Measurements from ENCODE around the gene GPR65. TPM values are rescaled to one million over a fixed set of nuclear protein-coding genes. Genes with fewer than 3 reads are reported as not detected.

GPR65 gene
- total RNA-seq, 2 donors from 2014 or later = 0.57 to 0.73 TPM

DNA sequence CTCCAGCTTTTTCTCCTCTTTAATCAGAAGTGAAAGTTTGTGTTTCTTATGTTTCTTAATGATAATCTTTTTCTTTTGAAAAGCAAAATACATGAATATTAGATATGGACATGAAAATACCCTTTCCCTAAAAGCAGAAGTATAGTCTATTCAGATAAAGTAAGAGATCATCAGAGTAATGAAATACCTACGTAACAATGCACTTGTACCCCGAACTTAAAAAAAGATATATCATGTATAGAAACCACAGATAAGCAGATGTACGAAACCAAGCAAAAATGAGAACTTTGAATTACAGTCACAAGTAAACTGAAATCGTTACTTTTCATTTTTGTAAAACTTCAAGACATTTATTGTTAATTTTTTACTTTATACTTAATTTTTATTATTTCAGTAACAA lies 1.5 kb upstream of the GPR65 start:
- Histone ChIP-seq H3K27me3 (replicated peaks; ENCODE audit: insufficient read depth) (no peaks in the 10 kb centered on the region), H3K27ac (no peak overlapping the region), H3K4me3 (no peak overlapping the region), H3K4me1 (replicated peaks) (no peaks in the 10 kb centered on the region), H3K36me3 (no peaks in the 10 kb centered on the region), H3K9me3 (no peaks in the 10 kb centered on the region)
- 86% methylated on average over 4 of the region's 4 CpGs for WGBS
- no peak for DNase-seq (ENCODE audit: low spot score)
- intact Hi-C loops (cut with DNase I) = no loop called here
- TF ChIP-seq POLR2A (IDR thresholded peaks at IDR 0.05) = no peak

DNA sequence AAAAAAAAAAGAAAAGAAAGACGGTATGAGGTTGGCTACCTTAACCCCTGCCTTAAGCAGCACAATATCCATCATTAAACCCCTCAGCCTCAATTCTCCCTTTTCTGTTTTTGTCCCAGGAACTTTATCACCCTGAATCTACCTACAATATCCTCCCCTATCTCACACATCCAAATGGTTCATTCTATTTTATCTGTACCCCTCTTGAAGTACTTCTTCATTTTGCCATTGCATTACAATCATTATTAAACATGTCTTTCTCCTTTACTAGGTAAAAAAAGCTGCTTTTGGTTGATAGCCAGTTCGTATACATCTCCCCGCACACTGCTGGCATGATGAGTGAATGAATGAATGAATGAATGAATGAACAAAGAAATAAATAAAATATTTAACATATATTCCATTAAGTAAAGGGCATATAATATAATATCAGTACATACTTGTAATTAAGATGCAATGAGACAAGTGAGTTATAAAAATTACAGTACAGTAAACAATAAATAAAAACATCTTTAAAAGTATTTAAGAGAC lies 364 bp upstream of the GPR65 start:
- no peaks in the 10 kb centered on the region for H3K36me3 ChIP-seq
- no peak for TF ChIP-seq POLR2A (IDR thresholded peaks at IDR 0.05)
- TF ChIP-seq POLR2AphosphoS5 (IDR thresholded peaks at IDR 0.05) = no peak
- TF ChIP-seq, protein P1, sequence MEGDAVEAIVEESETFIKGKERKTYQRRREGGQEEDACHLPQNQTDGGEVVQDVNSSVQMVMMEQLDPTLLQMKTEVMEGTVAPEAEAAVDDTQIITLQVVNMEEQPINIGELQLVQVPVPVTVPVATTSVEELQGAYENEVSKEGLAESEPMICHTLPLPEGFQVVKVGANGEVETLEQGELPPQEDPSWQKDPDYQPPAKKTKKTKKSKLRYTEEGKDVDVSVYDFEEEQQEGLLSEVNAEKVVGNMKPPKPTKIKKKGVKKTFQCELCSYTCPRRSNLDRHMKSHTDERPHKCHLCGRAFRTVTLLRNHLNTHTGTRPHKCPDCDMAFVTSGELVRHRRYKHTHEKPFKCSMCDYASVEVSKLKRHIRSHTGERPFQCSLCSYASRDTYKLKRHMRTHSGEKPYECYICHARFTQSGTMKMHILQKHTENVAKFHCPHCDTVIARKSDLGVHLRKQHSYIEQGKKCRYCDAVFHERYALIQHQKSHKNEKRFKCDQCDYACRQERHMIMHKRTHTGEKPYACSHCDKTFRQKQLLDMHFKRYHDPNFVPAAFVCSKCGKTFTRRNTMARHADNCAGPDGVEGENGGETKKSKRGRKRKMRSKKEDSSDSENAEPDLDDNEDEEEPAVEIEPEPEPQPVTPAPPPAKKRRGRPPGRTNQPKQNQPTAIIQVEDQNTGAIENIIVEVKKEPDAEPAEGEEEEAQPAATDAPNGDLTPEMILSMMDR (IDR thresholded peaks at IDR 0.05) = no peak
- intact Hi-C loops (cut with DNase I) = no loop called here
- no peaks in the 10 kb centered on the region for H3K9me3 ChIP-seq
- no peaks in the 10 kb centered on the region for H3K4me1 ChIP-seq (replicated peaks)
- H3K4me3 ChIP-seq = no peak overlapping the region
- 56% methylated on average over 3 of the region's 3 CpGs for WGBS
- no peak for DNase-seq (ENCODE audit: low spot score)
- H3K27ac ChIP-seq = no peak overlapping the region
- H3K27me3 ChIP-seq (replicated peaks; ENCODE audit: insufficient read depth) = no peaks in the 10 kb centered on the region

DNA sequence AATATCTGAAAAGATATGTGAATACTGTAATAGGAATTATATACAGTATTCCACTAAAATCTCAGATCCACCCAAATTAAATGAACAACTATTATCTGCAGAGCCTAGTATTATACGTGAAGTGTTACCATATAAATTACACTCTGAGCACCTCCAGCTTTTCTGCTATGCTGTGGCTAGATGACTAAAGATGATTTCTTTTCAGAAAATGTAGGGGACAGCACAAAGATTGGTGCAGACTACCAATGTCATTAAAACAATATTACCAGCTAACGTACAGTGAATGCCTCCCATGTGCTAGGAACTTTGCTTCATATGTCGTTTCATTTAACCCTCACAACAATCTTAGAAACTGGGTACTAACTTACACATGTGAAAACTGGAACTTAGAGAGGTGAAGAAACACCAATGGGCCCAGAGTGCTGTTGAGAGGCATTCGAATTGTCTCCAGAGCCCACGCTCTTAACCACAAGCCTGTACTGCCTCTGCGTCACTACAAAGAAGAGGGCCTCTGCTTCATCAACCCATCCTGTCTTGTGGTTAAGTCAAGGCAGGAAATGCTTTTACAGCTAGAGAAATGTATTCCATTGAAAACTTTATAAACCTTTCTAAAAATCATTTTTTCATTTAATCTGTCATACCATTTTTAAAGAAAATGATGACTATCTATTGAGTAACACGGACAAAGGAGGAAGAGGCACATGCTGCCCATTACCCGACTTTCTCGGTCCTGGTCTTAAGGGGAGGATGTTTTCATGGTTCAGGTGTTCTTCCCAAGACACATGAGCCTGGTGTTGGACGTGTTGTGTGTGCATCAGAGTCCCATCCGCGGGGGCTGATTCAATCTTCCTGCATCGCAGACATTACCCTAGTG lies 1.3 kb downstream of the GPR65 start:
- no peak overlapping the region for H3K27ac ChIP-seq
- no peak for DNase-seq (ENCODE audit: low spot score)
- WGBS = 83% methylated on average over 13 of the region's 13 CpGs

DNA sequence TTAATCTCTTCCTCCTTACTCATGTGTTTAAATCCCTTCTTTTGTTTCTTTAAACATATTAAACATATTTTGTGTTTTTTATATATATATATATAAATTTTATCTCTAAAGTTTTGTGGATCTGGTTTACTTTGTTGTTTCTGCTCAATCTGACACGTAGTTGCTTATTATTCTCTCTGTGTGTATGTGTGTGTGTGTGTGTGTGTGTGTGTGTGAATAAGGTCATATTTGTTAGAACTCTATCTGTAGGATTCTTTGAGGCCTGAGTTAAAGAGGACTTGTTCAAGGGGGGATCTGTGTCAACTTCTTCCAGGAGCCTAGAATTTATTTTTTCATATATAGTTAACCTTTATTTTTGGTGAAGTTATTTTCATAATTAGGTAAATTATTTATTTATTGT lies 2.7 kb downstream of the GPR65 start:
- TF ChIP-seq, protein P1 (IDR thresholded peaks at IDR 0.05) = no peak
- no peak for TF ChIP-seq POLR2AphosphoS5 (IDR thresholded peaks at IDR 0.05)
- no peak for TF ChIP-seq POLR2A (IDR thresholded peaks at IDR 0.05)
- Histone ChIP-seq H3K9me3 (no peaks in the 10 kb centered on the region), H3K36me3 (no peaks in the 10 kb centered on the region), H3K27ac (no peak overlapping the region), H3K4me3 (no peak overlapping the region), H3K27me3 (replicated peaks; ENCODE audit: insufficient read depth) (no peaks in the 10 kb centered on the region), H3K4me1 (replicated peaks) (no peaks in the 10 kb centered on the region)
- intact Hi-C loops (cut with DNase I) = no loop called here
- WGBS = 55% methylated on average over 1 of the region's 1 CpG
- no peak for DNase-seq (ENCODE audit: low spot score)

More for the DNA sequence above, 1.3 kb downstream of the GPR65 start:
- Histone ChIP-seq H3K36me3 (no peaks in the 10 kb centered on the region), H3K4me3 (no peak overlapping the region), H3K27me3 (replicated peaks; ENCODE audit: insufficient read depth) (no peaks in the 10 kb centered on the region), H3K4me1 (replicated peaks) (no peaks in the 10 kb centered on the region), H3K9me3 (no peaks in the 10 kb centered on the region)
- no peak for TF ChIP-seq POLR2A (IDR thresholded peaks at IDR 0.05)
- TF ChIP-seq, protein P1 (IDR thresholded peaks at IDR 0.05) = no peak
- TF ChIP-seq POLR2AphosphoS5 (IDR thresholded peaks at IDR 0.05) = no peak
- intact Hi-C loops (cut with DNase I) = no loop called here

DNA sequence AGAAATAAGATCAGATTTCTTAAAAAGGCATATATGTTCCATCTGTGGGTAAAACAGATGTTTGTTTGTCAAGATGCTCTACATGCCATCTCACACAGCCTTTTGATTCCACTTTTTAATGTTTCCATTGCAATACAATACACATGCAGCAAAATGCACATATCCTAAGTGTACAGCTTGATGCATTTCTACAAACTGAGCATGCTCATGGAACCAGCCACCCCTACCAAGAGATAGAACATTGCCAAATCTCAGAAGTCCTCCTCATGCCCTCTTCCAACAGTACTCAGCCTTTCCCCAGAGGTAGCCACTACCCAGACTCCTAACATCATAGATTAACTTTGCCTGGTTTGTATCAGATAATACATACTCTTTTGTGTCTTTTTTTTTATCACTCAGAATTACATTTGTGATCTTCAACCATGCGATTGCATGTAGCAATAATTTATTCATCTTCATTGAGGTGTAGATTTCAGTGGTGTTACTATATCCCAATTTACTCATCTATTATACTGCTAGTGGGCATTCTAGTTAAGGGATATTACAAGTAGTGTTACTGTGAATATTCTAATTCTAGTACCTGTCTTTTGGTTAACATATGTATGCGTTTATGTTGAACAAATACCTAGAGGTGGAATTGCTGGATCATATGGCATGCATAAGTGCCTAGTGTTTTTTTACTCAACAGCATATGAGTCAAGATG lies 3.3 kb downstream of the GPR65 start:
- no peak overlapping the region for H3K4me3 ChIP-seq
- TF ChIP-seq POLR2AphosphoS5 (IDR thresholded peaks at IDR 0.05) (no peak), POLR2A (IDR thresholded peaks at IDR 0.05) (no peak)
- TF ChIP-seq, protein P1 (IDR thresholded peaks at IDR 0.05) = no peak
- H3K27me3 ChIP-seq (replicated peaks; ENCODE audit: insufficient read depth) = no peaks in the 10 kb centered on the region
- no peaks in the 10 kb centered on the region for H3K36me3 ChIP-seq
- intact Hi-C loops (cut with DNase I) = no loop called here
- DNase-seq (ENCODE audit: low spot score) = no peak
- H3K27ac ChIP-seq = no peak overlapping the region
- 96% methylated on average over 2 of the region's 2 CpGs for WGBS
- no peaks in the 10 kb centered on the region for H3K9me3 ChIP-seq
- H3K4me1 ChIP-seq (replicated peaks) = no peaks in the 10 kb centered on the region

Data from prostate gland (tissue), 2 donors.